Activated effector memory CD4-positive, alpha-beta T cell treated with Interleukin-2 at 50 U/mL for 16 hours (primary cell): ENCODE data around the gene SBK1.
"Not testable (repeated sequence)": the region's sequence is repeated elsewhere in the genome, so short reads cannot be mapped to it uniquely, and the experiment has no call there.

Source experiments
- DNase-seq: peaks from one replicate; pipeline ENCODE4 v3.0.0-alpha.2; 2020

Gene SBK1

DNA sequence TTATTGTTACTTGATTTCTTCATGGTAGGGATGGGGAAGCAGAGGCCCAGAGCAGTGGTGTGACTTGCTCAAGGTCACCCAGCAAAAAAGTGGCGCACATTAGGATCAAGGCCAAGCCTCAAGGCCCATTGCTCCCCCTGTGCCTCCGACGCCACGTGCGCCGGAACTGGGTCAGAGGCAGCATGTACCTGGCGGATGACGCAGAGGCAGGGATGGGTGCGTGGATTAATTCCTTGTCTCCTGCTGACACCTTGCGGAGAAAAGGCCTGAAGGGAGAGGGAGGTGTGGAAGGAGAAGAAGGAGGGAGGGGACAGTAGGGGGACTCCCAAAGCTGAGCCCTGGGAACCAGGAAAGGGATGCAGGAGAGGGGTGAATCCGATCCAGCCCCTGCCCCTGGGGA lies 18.5 kb downstream of the SBK1 start:
- no peak for DNase-seq

GRCh38 chr16:28311413-28311812 lies 19.1 kb downstream of the SBK1 start:
- no peak for DNase-seq

DNA sequence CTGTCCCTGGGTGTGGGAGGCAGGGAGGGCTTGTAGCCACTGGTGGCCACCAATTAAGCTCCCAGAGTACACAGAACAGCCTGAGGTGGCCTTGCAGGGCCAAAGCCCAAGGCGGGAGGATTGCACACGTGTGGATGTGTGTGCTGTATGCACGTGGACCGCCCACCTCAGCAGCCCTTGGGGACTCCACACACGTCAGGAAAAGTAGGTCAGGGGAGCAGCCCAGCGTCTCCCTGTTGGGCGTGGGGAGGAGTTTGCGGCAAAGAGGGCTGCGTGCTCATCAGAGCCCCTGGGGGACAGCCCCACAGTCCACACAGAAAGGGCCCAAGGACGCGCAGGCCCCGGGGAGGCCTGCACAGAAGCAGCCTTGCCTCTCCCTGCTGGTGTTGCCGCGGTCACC lies 19.6 kb downstream of the SBK1 start:
- no peak for DNase-seq

DNA sequence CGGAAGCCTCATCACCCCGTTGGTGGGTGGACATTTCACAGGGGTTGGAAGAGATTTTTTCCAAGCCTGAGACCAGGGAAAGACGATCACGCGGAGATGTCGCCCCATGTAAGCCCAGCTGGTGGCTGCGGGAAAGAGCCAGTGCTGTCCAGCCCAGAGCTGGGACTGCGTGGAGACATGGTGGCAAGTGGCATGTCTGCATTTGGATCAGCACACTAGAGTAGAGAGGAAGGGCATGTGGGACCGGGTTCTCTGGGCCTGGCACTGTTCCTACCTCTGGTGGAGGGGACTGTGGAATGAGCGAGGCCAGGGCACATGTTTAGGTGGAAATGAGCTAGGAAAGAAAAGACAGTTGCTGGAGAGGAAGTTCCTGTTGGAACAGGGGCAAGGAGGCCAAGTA lies 20.0 kb downstream of the SBK1 start:
- no peak for DNase-seq

DNA sequence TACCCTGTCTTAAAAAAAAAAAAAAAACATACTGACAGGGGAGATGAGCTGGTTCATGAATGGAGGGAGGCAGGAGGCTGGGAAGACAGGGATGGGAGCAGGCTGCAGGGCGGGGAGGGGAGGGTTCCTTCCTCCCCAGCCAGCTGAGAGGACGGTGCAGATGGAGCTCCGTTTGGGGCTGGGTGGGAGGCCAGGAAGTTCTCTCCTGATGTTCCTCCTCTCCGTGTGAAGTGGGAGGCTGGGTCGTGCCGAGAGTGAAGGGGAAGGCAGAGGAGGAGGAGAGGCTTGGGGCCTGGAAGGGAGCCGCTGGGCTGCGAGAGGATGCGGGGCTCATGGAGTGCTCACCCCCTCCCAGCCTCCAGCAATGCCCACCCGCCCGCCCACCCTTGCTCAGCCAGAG lies 21.3 kb downstream of the SBK1 start:
- DNase-seq, result no peak

DNA sequence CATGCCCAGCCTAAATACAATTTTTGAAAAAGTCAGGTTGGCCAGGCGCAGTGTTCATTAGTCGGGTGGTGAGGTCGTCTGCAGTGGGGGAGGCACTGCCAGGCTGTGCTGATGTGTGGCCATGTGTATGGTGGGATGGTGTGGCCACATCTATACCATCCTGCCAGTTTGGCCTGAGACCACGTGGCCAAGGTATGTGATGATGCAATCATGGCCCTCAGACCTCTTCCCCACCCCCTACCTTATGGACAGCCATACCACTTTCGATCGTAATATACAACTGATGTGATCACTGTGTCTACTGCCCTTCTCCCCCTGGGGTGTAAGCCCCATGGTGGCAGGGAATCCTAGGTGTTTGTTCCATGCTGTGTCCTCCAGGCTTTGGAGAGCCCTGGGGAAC lies 23.7 kb downstream of the SBK1 start:
- DNase-seq, result no peak

- DNase-seq, result peak; percentile 54
Measured at GRCh38 chr16:28317040-28317880, 24.9 kb downstream of the SBK1 start.

DNA sequence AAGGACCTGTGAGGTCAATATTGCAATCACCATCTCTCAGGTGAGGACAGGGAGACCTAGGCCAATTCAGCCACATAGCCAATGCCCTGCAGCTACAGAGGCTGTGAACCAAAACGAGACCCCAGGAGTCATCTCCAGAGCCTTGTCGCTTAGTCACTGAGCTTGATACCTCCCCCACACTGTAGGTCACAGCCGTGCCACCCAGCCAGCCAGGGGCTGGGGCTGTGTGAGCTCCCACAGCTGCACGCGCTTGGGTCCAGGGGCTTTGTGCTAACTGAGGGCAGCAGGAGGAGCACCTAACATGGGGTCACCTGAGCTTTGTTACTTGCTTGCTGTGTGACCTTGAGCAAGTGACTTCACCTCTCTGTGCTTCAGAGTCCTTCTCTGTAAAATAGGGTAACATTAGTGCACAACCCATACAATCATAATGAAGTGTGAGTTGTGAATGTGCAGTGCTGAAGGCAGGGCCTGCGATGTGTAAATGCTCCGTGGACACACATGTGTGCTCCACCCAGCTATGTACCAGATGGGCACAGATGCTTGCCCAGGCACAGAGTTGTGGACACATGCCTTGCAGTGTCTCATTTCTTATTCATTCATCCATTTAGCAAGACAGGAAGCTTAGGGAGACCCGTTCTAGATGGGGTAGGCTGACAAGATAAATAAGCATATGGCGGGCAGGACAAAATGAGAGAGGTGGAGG lies 25.9 kb downstream of the SBK1 start:
- DNase-seq, result no peak

DNA sequence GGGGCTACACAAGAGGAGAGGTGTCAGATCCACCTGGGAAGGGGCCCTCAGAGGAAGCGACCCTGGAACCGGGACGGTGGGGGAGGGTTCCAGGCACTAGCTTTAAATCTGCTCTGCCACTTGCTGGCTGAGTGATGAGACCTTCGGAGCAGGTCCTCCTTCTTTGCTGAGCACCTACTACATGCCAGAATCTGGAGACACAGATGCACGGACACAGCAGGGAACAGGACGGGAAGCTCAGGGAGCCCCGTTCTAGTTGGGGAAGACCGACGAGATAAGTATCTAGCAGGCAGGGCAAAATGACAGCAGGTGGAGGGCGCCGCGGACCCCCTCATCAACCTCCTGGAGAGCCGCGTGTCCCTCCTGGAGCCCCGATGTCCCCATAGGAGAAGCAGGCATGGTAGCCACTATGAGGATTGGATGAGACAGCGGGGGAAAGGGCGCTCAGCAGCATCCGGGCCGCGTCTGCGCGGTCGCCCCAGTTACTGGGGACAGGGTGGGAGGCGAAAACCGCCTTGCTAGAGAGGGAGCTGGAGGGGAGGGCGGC lies 27.2 kb downstream of the SBK1 start:
- DNase-seq, result no peak

DNA sequence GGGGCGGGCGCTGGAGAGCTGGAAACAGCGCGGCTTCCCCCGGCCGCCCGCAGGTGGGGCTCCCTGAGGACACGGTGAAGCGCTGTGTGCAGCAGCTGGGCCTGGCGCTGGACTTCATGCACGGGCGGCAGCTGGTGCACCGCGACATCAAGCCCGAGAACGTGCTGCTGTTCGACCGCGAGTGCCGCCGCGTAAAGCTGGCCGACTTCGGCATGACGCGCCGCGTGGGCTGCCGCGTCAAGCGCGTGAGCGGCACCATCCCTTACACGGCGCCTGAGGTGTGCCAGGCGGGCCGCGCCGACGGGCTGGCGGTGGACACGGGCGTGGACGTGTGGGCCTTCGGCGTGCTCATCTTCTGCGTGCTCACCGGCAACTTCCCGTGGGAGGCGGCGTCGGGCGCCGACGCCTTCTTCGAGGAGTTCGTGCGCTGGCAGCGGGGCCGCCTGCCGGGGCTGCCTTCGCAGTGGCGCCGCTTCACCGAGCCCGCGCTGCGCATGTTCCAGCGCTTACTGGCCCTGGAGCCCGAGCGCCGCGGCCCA lies 27.8 kb downstream of the SBK1 start:
- no peak for DNase-seq

GRCh38 chr16:28320741-28321140 lies 28.4 kb downstream of the SBK1 start:
- DNase-seq, result no peak

- no peak for DNase-seq
Measured at GRCh38 chr16:28321700-28322411, 29.5 kb downstream of the SBK1 start.

GRCh38 chr16:28324235-28324886 lies 32.0 kb downstream of the SBK1 start:
- DNase-seq, result no peak

DNA sequence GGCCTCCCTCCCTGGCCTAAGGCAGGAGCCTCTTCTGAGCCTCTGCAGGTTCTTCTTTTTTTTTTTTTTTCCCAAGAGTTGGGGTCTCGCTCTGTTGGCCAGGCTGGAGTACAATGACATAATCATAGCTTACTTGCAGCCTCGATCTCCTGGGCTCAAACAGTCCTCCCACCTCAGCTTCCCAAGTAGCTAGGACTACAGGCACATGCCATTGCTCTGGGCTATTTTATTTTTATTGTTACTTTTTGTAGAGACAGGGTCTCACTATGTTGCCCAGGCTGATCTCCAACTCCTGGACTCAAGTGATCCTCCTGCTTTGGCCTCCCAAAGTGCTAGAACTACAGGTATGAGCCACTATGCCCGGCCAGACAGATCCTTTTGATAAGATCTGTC lies 32.6 kb downstream of the SBK1 start:
- no peak for DNase-seq

DNA sequence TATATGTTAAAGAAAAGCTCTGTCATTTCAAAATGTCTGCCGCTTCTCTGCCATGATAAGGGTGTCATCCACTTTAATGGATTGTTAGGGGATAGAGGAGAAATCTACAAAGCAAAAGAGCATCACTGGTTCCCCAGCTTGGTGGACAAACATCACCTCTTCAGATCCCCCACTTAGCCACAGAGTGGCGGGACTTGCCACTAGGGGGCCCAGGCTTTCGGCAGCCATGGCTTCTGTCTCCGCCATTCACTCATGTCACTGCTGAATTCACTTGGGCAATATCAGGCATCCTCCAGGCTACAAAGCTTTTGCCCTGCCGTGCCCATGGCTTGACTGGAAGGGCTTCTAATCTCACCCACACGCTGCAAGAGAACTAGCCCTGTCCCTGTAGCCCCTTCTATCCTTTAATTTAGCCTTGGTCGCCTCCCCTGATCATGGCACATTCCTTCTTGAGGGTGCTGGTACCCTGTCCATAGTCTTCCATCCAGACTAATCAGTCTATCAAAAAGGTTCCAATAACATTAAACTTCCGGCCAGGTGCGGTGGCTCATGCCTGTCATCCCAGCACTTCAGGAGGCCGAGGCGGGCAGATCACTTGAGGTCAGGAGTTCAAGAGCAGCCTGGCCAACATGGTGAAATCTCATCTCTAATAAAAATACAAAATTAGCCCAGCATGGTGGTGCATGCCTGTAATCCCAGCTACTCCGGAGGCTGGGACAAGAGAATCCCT lies 34.7 kb downstream of the SBK1 start:
- DNase-seq, result peak; percentile 50

DNA sequence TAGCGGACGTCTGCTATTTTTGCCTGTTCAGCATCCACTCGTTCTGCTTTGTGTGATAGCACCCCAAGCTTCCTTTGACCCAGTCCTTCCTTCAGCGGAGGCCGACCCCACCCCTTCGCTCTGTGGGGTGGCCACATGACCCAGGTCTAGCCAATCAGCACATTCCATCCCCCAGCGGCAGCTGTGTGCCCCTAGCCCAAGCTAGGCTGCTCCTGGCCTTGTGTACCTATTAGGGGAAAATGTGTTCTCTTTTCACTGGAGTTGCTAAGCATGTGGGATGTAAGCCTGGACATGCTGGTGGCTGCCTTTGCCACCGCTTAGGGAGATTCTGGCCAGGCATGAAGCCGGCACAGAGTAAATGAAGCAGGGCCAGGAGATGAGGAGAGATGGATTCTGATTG lies 37.9 kb downstream of the SBK1 start:
- not testable (repeated sequence) for DNase-seq

DNA sequence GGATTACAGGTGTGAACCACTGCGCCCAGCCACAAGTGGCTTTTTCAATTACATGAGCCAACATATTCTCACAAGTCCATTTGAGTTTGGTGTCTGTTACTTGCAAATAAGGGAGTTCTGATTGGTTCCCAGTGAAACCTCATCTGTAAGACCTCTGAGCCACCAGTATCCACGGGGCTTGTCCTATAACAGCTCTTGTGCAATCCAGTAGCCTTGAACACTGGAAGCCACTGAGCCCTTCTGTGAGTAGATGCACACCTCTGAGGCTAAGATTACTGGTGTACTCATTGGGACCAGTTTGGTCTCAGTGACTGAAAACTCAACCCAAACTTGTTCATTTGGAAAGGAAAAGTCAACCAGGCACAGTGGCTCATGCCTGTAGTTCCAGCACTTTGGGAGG lies 38.7 kb downstream of the SBK1 start:
- not testable (repeated sequence) for DNase-seq

DNA sequence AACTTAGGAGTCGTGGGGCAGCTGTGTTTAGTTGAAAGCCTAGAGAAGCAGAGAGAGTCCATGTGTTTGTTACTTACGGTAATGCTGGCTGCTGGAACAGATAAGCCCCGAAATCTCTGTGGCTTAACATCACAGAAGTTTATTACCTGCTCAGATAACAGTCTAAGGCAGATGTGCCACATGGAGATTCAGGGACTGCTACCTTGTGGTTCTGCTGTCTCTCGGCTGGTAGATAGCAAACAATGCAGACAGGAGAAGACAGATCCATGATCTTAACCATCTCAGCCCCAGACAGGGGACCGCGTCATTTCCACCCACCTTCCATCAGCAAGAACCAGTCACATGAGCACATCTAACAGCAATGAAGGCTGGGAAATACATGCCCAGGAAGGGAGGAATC lies 40.3 kb downstream of the SBK1 start:
- not testable (repeated sequence) for DNase-seq

- DNase-seq, result not testable (repeated sequence)
Measured at GRCh38 chr16:28335678-28336077, 43.4 kb downstream of the SBK1 start.

DNA sequence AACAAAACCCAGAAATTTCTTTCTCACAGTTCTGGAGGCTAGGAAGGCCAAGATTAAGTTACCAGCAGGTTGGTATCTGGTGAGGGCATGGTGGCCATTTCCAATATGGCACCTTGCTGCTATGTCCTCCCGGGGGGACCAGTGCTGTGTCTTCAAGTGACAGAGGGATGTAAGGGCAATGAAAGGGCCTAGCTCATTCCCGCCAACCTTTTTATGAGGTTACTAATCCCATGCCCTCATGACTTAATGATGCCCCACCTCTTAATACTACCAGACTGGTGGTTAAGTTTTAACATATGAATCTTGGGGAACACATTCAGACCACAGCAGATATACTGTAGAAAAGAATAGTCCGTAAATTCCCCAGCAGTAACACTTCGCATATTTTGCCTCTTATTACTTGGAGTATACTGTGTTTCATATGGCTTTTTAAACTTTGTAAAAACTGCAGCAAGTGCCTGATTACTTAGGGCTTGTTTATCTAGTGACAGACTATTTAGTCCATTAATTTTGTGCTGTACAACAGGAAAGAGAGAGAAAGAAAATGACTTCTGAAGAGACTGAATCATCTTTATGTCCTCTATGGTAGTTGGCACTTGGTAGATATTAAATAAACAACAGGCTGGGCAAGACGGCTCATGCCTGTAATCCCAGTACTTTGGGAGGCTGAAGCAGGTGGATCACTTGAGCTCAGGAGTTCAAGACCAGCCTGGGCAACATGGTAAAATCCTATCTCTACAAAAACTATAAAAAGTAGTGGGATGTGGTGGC lies 44.8 kb downstream of the SBK1 start:
- not testable (repeated sequence) for DNase-seq

GRCh38 chr16:28338230-28338629 lies 45.9 kb downstream of the SBK1 start:
- DNase-seq, result not testable (repeated sequence)
